IPS-18c (cell line): ENCODE data around the gene GJB1.

Experiments used
- H3K4me3 ChIP-seq: 2 replicates; pipeline ENCODE4 v1.7.0; 2013; ENCODE audit warnings: low read depth, mild to moderate bottlenecking, low read length, moderate library complexity; ENCODE audit not compliant: insufficient read depth
- H3K9me3 ChIP-seq: one replicate; pipeline ENCODE4 v1.6.1; 2013; ENCODE audit warnings: mild to moderate bottlenecking, low read length, moderate library complexity; ENCODE audit not compliant: control insufficient read depth, insufficient read depth

Gene GJB1

DNA sequence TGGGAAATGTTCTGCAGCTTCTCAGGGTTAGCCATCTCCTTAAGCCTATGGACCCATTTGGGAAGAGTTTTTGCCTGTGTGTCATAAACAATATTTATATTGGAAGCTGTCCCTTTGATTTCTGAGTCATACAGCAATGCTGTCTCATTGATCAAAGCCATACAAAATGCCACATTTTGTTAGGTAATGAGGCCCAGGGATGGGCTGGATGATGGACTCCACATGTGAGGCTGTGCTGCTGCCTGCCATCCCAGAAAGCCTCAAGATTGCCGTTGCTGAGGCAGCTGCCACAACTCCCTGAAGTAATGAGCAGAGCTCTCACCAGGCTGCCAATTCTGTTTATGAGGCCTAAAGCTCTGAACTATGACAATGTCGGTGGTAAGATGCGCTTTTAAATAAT is 12.2 kb upstream of the GJB1 start:
- H3K4me3 ChIP-seq = no peak overlapping the region
- peaks cover 2% of the 10 kb centered on the region for H3K9me3 ChIP-seq

GRCh38 chrX:71212536-71212935 is 10.5 kb upstream of the GJB1 start:
- Histone ChIP-seq H3K9me3 (peaks cover 4% of the 10 kb centered on the region), H3K4me3 (no peak overlapping the region)

DNA sequence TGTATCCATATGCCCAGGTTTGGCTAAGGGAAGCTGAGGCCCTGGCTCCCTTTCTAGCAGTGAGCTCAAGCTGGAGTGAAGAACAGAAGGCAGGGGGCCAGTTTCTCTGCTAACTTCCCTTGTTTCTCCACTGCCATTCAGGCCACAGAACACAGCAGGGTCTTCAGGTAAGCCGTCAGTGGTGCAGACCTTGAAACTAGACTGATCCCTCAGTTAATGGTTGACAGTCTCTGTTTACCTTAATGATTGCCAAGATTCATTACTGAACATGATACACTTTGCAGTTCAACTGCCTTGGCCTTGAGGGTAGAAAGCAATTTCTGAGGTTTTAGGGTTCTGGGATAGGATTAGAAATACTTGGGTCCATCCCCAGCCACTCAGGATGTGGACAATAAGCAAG is 8.9 kb upstream of the GJB1 start:
- no peak overlapping the region for H3K4me3 ChIP-seq
- H3K9me3 ChIP-seq = peaks cover 6% of the 10 kb centered on the region

DNA sequence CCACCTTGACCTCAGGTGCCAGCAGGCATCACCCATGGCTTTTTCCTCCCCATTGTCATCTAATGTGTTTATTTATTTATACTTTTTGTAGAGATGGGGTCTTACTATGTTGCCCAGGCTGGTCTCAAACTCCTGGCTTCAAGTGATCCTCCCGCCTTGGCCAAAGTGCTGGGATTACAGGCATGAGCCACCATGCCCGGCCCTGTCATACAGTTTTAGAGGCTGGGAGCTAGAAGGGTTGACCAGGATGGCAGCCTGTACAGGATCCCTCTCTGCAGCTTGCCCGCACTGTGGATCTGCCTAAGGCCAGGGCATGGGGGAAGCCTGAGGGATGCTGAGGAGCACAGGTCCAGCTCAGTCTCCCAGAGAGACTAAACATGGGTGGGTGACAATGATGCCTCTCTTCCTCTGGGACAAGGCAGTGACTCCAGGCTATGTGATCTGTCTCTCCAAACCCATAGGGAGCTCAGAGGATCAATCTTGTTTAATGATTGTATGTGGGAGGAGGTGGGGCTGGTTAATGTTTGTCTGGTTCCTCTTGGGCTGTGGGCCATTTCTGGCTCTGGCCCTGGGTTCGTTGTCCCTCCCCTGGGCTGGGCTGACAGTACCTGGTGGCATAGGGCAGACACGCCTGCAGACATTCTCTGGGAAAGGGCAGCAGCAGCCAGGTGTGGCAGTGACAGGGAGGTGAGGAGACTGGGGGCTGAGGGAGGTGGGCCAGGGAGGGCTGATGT is 8.3 kb upstream of the GJB1 start:
- peaks cover 6% of the 10 kb centered on the region for H3K9me3 ChIP-seq
- H3K4me3 ChIP-seq = no peak overlapping the region

- H3K4me3 ChIP-seq = no peak overlapping the region
- peaks cover 6% of the 10 kb centered on the region for H3K9me3 ChIP-seq
Observed at GRCh38 chrX:71215338-71215912, 7.6 kb upstream of the GJB1 start.

- Histone ChIP-seq H3K9me3 (peaks cover 6% of the 10 kb centered on the region), H3K4me3 (no peak overlapping the region)
Observed at GRCh38 chrX:71216485-71216884, 6.5 kb upstream of the GJB1 start.

GRCh38 chrX:71217298-71217697 is 5.7 kb upstream of the GJB1 start:
- H3K4me3 ChIP-seq = no peak overlapping the region
- peaks cover 6% of the 10 kb centered on the region for H3K9me3 ChIP-seq

GRCh38 chrX:71221145-71221544 is 1.9 kb upstream of the GJB1 start:
- Histone ChIP-seq H3K9me3 (peaks cover 9% of the 10 kb centered on the region), H3K4me3 (no peak overlapping the region)

DNA sequence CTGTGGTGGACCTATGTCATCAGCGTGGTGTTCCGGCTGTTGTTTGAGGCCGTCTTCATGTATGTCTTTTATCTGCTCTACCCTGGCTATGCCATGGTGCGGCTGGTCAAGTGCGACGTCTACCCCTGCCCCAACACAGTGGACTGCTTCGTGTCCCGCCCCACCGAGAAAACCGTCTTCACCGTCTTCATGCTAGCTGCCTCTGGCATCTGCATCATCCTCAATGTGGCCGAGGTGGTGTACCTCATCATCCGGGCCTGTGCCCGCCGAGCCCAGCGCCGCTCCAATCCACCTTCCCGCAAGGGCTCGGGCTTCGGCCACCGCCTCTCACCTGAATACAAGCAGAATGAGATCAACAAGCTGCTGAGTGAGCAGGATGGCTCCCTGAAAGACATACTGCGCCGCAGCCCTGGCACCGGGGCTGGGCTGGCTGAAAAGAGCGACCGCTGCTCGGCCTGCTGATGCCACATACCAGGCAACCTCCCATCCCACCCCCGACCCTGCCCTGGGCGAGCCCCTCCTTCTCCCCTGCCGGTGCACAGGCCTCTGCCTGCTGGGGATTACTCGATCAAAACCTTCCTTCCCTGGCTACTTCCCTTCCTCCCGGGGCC is 1.2 kb downstream of the GJB1 start:
- Histone ChIP-seq H3K4me3 (no peak overlapping the region), H3K9me3 (peaks cover 4% of the 10 kb centered on the region)

GRCh38 chrX:71225009-71225408 is 2.0 kb downstream of the GJB1 start:
- no peak overlapping the region for H3K4me3 ChIP-seq
- H3K9me3 ChIP-seq = peaks cover 4% of the 10 kb centered on the region

GRCh38 chrX:71225676-71226075 is 2.7 kb downstream of the GJB1 start:
- peaks cover 4% of the 10 kb centered on the region for H3K9me3 ChIP-seq
- H3K4me3 ChIP-seq = no peak overlapping the region

- peaks cover 6% of the 10 kb centered on the region for H3K9me3 ChIP-seq
- no peak overlapping the region for H3K4me3 ChIP-seq
Observed at GRCh38 chrX:71227370-71228062, 4.5 kb downstream of the GJB1 start.

- H3K9me3 ChIP-seq = peaks cover 2% of the 10 kb centered on the region
- no peak overlapping the region for H3K4me3 ChIP-seq
Observed at GRCh38 chrX:71228063-71228642, 5.1 kb downstream of the GJB1 start.

DNA sequence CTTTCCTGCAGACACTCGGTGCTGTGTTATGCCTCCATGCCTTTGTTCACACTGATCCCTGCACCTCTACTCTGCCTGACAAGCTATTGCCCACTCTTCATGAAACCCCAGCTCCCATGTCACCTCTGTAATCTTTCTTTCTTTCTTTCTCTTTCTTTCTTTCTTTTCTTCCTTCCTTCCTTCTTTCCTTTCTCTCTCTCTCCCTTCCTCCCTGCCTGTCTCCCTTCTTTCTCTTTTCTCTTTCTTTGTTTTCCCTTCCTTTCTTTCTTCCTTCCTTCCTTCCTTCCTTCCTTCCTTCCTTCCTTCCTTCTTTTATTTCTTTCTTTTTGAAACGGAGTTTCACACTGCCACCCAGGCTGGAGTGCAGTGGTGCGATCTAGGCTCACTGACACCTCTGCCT is 12.5 kb downstream of the GJB1 start:
- Histone ChIP-seq H3K9me3 (peaks cover 4% of the 10 kb centered on the region), H3K4me3 (no peak overlapping the region)

DNA sequence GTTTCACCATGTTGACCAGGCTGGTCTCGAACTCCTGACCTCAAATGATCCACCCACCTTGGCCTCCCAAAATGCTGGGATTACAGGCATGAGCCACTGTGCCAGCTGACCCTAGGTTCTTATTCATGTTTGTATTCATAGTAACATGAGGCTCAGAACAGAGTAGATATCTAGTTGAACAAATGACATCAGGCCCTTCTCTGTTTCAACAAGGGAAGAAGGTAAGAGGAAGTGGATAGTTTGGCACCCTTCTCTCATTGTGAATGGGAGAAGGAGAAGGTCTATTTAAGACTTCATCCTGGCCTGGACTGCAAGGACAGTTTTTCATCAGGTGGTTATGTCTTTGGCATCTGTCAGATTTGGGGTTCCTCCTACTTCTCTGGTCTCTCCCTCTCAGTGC is 13.8 kb downstream of the GJB1 start:
- Histone ChIP-seq H3K9me3 (peaks cover 3% of the 10 kb centered on the region), H3K4me3 (no peak overlapping the region)

GRCh38 chrX:71239781-71240180 is 16.8 kb downstream of the GJB1 start:
- H3K4me3 ChIP-seq = no peak overlapping the region
- peaks cover 14% of the 10 kb centered on the region for H3K9me3 ChIP-seq

DNA sequence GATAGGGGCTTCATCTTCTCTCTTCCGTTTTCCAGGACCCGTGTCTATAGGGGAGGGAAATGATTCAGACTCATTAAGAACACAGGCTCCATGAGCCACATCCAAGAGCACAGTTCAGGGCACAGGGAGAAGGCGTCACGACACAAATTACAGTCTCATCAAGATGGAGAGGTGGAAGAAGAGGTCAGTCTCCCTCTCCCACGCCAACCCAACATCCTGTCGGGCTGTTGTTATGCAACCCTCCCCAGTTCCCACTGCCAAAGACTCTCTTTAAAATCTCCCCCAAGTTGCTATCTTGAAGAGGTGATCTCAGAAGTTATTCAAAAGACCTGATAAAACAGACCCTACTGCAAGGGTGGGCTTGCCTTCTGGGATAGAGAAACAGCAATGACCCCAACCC is 18.3 kb downstream of the GJB1 start:
- H3K9me3 ChIP-seq = peaks cover 17% of the 10 kb centered on the region

More for the DNA sequence above, 18.3 kb downstream of the GJB1 start:
- H3K4me3 ChIP-seq = no peak overlapping the region
